ENCODE data around the gene SSX1.
"Not testable (repeated sequence)": the region's sequence is repeated elsewhere in the genome, so short reads cannot be mapped to it uniquely, and the experiment has no call there.

The SSX1 gene, protein sequence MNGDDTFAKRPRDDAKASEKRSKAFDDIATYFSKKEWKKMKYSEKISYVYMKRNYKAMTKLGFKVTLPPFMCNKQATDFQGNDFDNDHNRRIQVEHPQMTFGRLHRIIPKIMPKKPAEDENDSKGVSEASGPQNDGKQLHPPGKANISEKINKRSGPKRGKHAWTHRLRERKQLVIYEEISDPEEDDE

DNA sequence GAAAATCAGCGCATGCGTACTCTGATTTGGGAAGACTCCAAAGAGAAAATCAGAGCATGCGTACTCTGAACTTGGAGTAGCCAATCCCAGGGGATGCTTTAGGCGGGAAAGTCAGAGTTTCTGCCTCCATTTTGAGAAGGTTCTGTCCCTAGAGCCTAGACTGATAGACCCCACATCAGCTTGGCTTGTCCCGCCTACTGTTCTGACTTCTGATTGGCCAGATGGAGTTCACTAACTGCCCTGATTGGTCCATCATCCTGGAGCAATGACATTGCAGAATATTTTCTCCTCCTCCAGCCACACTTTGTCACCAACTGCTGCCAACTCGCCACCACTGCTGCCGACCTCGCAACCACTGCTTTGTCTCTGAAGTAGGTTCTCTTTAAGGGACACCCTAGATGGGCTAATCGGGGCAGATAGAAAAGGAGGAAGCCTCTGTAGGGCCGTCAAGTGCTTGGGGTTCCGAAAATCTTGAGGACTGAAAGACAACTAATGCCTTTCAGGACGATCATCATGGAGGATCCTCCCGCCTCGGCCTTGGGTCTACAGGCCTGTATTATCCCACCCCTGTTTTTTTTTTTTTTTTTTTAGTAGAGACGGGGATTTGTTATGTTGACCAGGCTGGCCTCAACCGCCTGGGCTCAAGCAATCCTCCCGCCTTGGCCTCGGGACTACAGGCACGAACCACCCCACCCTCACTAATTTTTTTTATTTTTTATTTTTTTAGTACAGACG, at the start of gene SSX1:
Gene SSX1, plus strand, starts transcription at position 331 of the 735 bp plus-strand sequence. CDS start 1,850 bp downstream, outside the sequence.
- H3K4me3 ChIP-seq (ENCODE audit: low read depth, low read length); H3K36me3 ChIP-seq (ENCODE audit: insufficient read depth, low read length); H3K27ac ChIP-seq (ENCODE audit: low read depth, low read length); H3K79me2 ChIP-seq (ENCODE audit: control insufficient read depth, insufficient read depth, low read length, unreplicated experiment); H3K4me1 ChIP-seq (ENCODE audit: control insufficient read depth, insufficient read depth, low read length, unreplicated experiment); H2AFZ ChIP-seq (ENCODE audit: low read length, unreplicated experiment); H3K27me3 ChIP-seq (ENCODE audit: insufficient read depth, low read length): not testable (repeated sequence)

GRCh38 chrX:48214341-48214740, 40.9 kb upstream of the SSX1 start:
- not testable (repeated sequence) for H3K79me2 ChIP-seq (ENCODE audit: control insufficient read depth, insufficient read depth, low read length, unreplicated experiment); H3K27me3 ChIP-seq (ENCODE audit: insufficient read depth, low read length); H2AFZ ChIP-seq (ENCODE audit: low read length, unreplicated experiment); H3K27ac ChIP-seq (ENCODE audit: low read depth, low read length); H3K36me3 ChIP-seq (ENCODE audit: insufficient read depth, low read length); H3K4me1 ChIP-seq (ENCODE audit: control insufficient read depth, insufficient read depth, low read length, unreplicated experiment); H3K4me3 ChIP-seq (ENCODE audit: low read depth, low read length)

DNA sequence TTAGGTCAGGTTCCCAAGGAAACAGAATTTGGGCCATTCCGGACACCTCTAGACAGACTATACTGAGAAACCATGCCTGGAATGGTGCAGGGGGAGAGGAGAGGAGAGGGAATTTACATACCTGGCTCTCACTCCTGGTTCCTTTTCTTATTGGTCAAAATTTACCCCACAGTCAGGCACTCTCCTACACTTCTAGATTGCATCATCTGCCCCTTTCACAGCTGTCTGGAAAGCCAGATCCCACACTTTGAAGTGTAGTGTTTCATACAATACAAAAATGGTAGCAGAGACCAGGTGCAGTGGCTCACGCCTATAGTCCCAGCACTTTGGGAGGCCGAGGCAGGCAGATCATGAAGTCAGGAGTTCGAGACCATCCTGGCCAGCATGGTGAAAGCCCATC, 31.0 kb upstream of the SSX1 start:
- not testable (repeated sequence) for H3K27ac ChIP-seq (ENCODE audit: low read depth, low read length); H2AFZ ChIP-seq (ENCODE audit: low read length, unreplicated experiment); H3K79me2 ChIP-seq (ENCODE audit: control insufficient read depth, insufficient read depth, low read length, unreplicated experiment); H3K4me1 ChIP-seq (ENCODE audit: control insufficient read depth, insufficient read depth, low read length, unreplicated experiment); H3K27me3 ChIP-seq (ENCODE audit: insufficient read depth, low read length); H3K36me3 ChIP-seq (ENCODE audit: insufficient read depth, low read length); H3K4me3 ChIP-seq (ENCODE audit: low read depth, low read length)

- not testable (repeated sequence) for H3K79me2 ChIP-seq (ENCODE audit: control insufficient read depth, insufficient read depth, low read length, unreplicated experiment); H3K27me3 ChIP-seq (ENCODE audit: insufficient read depth, low read length); H3K4me3 ChIP-seq (ENCODE audit: low read depth, low read length); H3K4me1 ChIP-seq (ENCODE audit: control insufficient read depth, insufficient read depth, low read length, unreplicated experiment); H2AFZ ChIP-seq (ENCODE audit: low read length, unreplicated experiment); H3K27ac ChIP-seq (ENCODE audit: low read depth, low read length); H3K36me3 ChIP-seq (ENCODE audit: insufficient read depth, low read length)
These were observed 2.2 kb upstream of the SSX1 start for GRCh38 chrX:48252945-48253344.

DNA sequence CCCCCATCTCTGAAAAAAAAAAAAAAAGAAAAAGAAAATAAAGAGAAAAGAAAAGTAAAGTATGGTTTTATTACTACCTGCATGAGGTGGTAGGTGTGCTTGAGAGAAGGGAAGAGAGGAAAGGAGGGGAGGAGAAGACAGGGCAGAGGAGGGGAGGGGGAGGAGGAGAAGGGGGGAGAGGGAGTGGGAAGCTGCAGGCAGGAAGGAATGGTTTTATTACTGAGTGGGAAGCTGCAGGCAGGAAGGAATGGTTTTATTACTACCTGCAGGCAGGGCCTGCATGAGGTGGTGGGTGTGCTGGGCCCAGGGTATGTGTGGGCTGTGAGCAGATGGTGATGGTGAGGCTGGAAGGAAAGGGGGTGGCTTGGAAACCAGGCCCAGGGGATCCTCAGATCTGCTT, 19.2 kb downstream of the SSX1 start:
- not testable (repeated sequence) for H3K27ac ChIP-seq (ENCODE audit: low read depth, low read length); H3K4me3 ChIP-seq (ENCODE audit: low read depth, low read length); H3K79me2 ChIP-seq (ENCODE audit: control insufficient read depth, insufficient read depth, low read length, unreplicated experiment); H2AFZ ChIP-seq (ENCODE audit: low read length, unreplicated experiment); H3K4me1 ChIP-seq (ENCODE audit: control insufficient read depth, insufficient read depth, low read length, unreplicated experiment); H3K36me3 ChIP-seq (ENCODE audit: insufficient read depth, low read length); H3K27me3 ChIP-seq (ENCODE audit: insufficient read depth, low read length)

GRCh38 chrX:48278958-48279357, 23.8 kb downstream of the SSX1 start:
- H3K27ac ChIP-seq (ENCODE audit: low read depth, low read length), result no peak overlapping the region
- no peaks in the 10 kb centered on the region for H3K4me1 ChIP-seq (ENCODE audit: control insufficient read depth, insufficient read depth, low read length, unreplicated experiment)
- H3K36me3 ChIP-seq (ENCODE audit: insufficient read depth, low read length), result no peaks in the 10 kb centered on the region
- 0 out of 2 replicates have a peak overlapping the region, but pooled peaks have one; percentile 29 for H3K4me3 ChIP-seq (ENCODE audit: low read depth, low read length)
- no peaks in the 10 kb centered on the region for H3K27me3 ChIP-seq (ENCODE audit: insufficient read depth, low read length)
- H2AFZ ChIP-seq (ENCODE audit: low read length, unreplicated experiment), result no peak overlapping the region
- H3K79me2 ChIP-seq (ENCODE audit: control insufficient read depth, insufficient read depth, low read length, unreplicated experiment), result no peaks in the 10 kb centered on the region

GRCh38 chrX:48280729-48281128, 25.5 kb downstream of the SSX1 start:
- H3K27me3 ChIP-seq (ENCODE audit: insufficient read depth, low read length); H3K4me1 ChIP-seq (ENCODE audit: control insufficient read depth, insufficient read depth, low read length, unreplicated experiment); H3K36me3 ChIP-seq (ENCODE audit: insufficient read depth, low read length): not testable (repeated sequence)

GRCh38 chrX:48306175-48306574, 51.0 kb downstream of the SSX1 start:
- Histone ChIP-seq H2AFZ (ENCODE audit: low read length, unreplicated experiment) (no peak overlapping the region), H3K36me3 (ENCODE audit: insufficient read depth, low read length) (no peaks in the 10 kb centered on the region), H3K27ac (ENCODE audit: low read depth, low read length) (no peak overlapping the region), H3K4me3 (ENCODE audit: low read depth, low read length) (no peak overlapping the region), H3K79me2 (ENCODE audit: control insufficient read depth, insufficient read depth, low read length, unreplicated experiment) (no peaks in the 10 kb centered on the region), H3K4me1 (ENCODE audit: control insufficient read depth, insufficient read depth, low read length, unreplicated experiment) (no peaks in the 10 kb centered on the region), H3K27me3 (ENCODE audit: insufficient read depth, low read length) (no peaks in the 10 kb centered on the region)

More at GRCh38 chrX:48280729-48281128, 25.5 kb downstream of the SSX1 start:
- H3K4me3 ChIP-seq (ENCODE audit: low read depth, low read length); H2AFZ ChIP-seq (ENCODE audit: low read length, unreplicated experiment); H3K79me2 ChIP-seq (ENCODE audit: control insufficient read depth, insufficient read depth, low read length, unreplicated experiment); H3K27ac ChIP-seq (ENCODE audit: low read depth, low read length): not testable (repeated sequence)

- H3K4me3 ChIP-seq (ENCODE audit: low read depth, low read length); H3K27ac ChIP-seq (ENCODE audit: low read depth, low read length); H3K79me2 ChIP-seq (ENCODE audit: control insufficient read depth, insufficient read depth, low read length, unreplicated experiment); H3K4me1 ChIP-seq (ENCODE audit: control insufficient read depth, insufficient read depth, low read length, unreplicated experiment); H3K36me3 ChIP-seq (ENCODE audit: insufficient read depth, low read length); H2AFZ ChIP-seq (ENCODE audit: low read length, unreplicated experiment); H3K27me3 ChIP-seq (ENCODE audit: insufficient read depth, low read length): not testable (repeated sequence)
These were observed 58.8 kb downstream of the SSX1 start for GRCh38 chrX:48313996-48314395.
